Activated CD8-positive, alpha-beta memory T cell treated with anti-CD3 and anti-CD28 coated beads, Interleukin-2, amount 50 U/mL, for 48 hours (primary cell): ENCODE measurements around the gene DNAJA2.

Source experiments
- DNase-seq: peaks from one replicate; pipeline ENCODE4 v3.0.0-alpha.2; 2020

The DNAJA2 gene

DNA sequence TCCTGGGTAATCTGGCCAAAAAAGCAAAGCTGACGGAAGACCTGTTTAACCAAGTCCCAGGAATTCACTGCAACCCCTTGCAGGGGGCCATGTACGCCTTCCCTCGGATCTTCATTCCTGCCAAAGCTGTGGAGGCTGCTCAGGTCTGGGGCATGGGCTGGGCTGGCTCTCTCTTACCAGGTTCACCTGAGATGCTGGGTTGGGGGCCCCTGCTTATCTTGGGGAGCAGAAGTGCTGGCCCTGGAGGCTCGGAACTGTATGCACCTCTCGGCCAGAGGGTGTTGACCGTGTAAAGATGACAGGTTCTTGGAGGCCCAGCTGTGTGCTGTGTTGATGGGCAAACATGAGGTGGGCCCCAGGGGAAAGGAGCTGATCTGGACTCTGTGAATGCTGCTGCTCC, 49.1 kb downstream of the DNAJA2 start:
- DNase-seq, result no peak

GRCh38 chr16:46923513-46924295, 49.8 kb downstream of the DNAJA2 start:
- no peak for DNase-seq

DNA sequence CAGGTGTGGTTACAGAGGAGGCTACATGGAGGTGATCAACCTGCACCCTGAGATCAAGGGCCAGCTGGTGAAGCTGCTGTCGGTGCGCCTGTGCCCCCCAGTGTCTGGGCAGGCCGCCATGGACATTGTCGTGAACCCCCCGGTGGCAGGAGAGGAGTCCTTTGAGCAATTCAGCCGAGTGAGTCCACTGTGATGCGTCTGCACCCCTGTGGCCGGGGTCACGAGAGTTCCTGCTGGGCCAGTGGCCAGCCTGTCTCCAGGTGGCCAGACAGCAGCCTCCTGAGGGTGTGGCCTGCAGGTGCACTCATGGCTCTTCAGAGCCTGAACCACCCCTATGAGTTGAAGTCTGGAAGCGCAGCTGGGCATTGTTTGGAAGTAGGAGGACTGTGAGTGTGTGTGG, 51.2 kb downstream of the DNAJA2 start:
- no peak for DNase-seq

DNA sequence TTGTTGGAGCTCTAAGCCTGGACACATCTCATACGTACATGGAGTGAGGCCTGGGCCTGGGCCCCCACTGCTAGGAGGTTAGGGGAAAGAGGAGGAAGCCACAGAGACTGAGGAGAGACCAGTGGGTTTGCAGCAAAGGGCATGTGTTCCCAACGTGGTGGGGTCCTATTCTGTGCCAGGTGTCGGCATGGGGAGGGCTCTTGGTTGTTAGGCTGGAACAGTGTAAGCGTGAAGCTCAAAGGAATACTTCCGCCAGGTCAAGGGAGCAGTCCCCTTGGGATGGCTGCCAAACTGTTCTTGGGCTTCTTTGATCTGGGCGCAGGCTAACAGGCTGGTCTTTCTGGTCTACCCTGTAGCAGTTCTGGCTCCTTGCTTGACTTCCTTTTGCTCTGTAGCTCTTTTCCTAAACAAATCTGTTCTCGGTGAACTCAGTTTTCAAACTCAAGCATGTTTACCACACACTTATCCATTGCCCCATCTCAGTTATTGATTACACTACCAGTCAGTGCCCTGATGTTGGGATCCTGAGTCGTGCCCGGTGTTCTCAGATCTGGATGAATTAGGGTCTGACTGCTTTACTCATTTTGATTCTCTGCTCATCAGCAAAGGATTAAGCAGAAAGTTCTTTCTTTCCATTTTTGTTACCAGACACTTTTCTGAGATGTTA, 52.9 kb downstream of the DNAJA2 start:
- DNase-seq, result no peak

DNA sequence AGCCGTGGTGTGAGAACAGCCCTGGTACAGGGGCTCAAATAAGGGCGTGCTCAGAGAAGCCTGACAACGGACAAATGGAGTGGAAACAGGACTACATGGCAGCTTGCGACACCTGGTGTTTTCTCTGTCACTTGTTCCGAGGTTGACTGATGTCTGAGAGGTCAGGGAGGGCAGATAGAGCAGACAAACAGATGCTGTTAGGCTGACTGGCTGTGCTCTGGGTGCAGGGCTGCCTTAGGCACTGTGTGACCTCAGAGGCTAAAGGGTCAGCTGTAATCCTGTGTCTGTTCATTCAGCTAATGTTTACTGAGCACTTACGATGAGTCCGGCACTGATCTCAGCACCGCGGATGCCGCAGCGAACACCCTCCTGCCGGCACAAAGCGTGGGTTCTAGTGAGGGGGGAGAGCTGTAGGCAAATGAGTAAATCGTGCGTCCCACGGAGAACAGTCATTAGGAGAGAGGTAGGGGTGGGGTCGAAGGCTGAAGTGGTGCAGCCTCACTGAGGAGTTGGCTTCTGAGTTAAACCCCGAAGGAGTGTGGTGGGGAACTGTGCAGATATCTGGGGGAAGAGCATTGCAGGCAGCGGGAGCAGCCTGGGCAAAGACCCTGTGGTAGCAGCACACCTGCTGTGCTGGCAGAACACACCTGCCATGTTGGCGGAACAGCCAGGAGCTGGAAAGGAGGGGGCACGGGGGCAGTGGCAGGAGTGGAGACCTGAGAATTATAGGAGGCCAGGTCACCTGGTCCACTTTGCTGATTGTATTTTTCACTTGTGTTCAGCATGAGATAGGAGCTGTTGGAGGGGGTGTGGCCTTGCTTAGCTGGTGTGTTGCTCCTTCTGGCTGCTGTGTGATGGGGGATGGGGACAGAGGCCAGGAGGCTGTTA, 54.3 kb downstream of the DNAJA2 start:
- no peak for DNase-seq

DNA sequence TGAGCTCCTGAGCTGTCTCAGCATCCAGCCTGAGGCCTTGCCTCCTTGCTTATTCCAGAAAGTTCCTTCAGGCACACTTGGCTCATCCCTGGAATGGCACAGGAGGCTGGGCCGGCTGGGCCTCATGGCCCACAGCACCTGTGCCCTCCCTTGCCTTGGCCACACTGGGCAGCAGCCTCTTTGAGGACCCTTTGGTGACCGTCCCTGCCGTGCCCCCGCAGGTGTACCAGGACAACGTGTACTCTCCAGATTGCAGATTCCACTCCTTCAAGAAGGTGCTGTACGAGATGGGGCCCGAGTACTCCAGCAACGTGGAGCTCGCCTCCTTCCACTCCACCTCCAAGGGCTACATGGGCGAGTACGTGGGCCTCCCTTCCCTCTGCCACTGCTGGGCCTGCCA, 55.1 kb downstream of the DNAJA2 start:
- no peak for DNase-seq

DNA sequence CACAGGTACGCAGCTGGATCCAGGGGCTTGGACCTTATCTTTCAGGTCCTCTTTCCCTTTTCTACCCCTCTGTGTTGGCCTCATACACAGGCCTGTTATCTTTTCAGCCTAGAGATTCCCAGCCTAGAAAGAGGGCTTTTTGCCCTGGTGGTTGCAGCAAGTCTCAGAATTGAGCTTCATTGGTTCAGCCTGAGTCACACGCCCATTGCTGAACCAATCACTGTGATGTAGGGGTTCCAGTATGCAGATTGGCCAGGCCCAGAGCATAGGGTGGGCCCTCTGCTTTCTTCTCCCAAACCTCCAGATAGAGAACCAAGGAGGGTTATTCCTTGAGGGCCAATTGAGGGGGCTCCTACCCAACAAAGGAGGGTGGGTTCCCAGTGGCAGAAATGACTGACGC, 56.5 kb downstream of the DNAJA2 start:
- DNase-seq, result no peak

DNA sequence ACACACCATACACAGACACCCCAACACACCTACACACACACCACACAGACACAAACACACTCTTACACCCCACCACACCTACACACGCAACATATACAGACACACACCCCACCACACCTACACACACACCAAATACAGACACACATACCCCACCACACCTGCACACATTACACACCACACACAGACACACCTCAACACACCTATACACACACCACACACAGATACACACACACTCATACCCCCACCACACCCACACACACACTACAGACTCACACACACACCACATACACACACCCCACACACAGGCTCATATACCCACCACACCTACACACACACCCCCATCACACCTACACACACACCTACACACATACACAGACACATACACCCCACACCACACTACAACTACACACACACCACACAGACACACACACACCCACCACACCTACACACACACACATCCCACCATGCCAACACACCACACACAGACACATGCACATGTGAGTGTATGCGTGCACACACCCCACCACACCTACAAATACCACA, 57.9 kb downstream of the DNAJA2 start:
- DNase-seq, result no peak

- no peak for DNase-seq
These were observed 58.8 kb downstream of the DNAJA2 start for GRCh38 chr16:46914556-46915201.

GRCh38 chr16:46911650-46912049, 61.8 kb downstream of the DNAJA2 start:
- DNase-seq, result no peak

DNA sequence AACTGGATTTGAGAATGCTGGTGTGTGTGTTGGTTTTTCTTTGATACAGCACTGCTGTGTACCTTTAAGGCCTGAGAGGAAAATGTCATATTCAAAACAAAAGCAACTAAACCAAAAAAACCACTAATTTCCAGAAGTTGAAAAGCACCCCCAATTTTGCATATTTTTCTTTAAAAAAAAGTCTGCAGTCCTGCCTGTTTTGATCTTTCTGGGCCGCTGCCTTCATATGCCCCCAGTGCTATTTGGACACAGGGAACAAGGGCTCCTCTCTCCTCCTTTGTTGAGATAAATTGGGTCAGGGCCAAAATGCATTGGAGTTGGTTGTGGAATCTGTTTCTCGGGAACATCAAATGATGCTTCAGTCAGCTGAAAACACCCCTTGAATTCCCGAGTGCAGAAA, 62.4 kb downstream of the DNAJA2 start:
- no peak for DNase-seq

GRCh38 chr16:46908540-46909372, 64.7 kb downstream of the DNAJA2 start:
- DNase-seq, result peak; percentile 80

- no peak for DNase-seq
These were observed 66.3 kb downstream of the DNAJA2 start for GRCh38 chr16:46907061-46907774.

DNA sequence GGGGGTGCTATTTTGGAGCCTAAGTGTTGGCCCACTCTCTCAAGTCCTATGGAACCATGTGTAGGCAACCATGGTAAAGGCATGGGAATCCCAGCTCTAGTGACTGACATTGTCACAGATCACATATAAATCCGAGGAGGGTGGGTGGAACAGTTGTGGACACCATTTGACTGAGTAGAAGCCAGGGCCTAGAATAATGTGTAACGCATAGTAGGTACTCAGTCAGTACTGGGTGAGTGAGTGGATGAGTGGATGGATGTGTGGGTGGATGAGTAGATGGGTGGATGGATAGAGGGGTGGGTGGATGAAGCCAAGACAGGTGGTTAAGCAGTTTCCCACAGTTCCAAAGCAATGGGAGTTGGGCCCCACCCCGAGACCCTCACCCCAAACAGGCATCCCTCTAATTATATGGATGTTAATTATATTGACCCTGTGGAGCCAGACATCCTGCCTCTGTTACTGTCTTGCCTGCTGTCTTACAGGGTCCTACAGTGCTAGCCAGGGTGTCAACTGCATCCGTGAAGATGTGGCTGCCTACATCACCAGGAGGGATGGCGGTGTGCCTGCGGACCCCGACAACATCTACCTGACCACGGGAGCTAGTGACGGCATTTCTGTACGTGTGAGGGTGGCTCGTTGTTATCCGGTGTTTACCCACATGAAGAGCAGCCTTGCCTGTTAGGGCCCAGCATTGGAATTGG, 67.0 kb downstream of the DNAJA2 start:
- no peak for DNase-seq
